ENCODE data around the gene FRMD3.

The FRMD3 gene

GRCh38 chr9:83327323-83327722 lies 210.9 kb downstream of the FRMD3 start:
- DNase-seq = no peak

DNA sequence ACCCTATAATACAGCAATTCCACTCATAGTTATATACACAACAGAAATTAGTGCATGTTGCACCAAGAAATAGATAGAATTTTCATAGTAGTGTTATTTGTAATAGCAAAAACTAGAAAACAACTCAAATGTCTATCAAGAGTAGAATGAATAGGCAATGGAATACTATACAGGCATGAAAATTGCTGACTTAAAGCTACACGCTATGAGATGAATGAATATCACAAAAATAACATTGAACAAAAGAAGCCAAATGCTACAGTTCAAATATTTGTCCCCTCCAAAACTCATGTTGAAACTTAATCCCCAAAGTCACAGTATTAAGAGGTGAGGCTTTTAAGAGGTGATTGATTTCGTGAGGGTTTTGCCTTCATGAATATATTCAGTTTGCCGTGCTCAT lies 215.1 kb downstream of the FRMD3 start:
- no peak for DNase-seq

- DNase-seq = no peak
Measured at GRCh38 chr9:83322438-83322837, 215.8 kb downstream of the FRMD3 start.

DNA sequence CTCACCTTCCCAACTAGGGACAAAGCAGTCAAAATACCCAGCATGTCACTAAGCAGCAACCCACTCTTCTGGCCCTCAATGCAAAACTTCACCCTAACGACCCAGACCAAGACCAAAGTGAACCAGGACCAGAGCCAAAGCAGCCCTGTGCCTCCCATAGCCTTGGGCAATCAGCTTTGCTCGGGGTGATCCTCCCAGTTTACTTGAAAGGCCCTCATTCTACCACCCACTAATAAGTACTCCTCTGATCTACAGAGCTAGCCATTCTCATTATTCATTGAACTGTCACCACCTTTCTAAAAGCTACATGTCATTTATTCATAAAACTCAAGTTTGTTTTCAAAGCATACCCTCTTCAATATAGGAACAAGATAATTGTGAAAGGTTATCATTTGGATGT lies 221.0 kb downstream of the FRMD3 start:
- DNase-seq = no peak

DNA sequence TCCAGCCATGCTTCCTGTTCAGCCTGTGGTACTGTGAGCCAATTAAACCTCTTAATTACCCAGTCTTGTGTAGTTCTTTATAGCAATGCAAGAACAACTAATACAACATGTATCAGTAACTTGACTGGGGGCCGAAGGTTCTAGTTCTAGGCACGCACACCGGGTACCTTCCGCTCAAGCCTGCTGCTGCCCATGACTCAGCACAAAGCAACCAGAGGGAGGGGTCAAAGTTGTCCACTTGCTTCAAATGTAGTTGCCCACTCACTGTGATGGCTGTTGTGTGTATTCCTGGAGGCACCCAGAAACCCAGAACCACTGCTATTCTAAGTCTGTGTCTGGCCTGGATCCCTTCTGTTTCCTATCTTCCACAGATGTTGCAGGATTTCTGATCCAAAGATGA lies 222.6 kb downstream of the FRMD3 start:
- no peak for DNase-seq

- DNase-seq = no peak
Measured at GRCh38 chr9:83313781-83314180, 224.4 kb downstream of the FRMD3 start.

DNA sequence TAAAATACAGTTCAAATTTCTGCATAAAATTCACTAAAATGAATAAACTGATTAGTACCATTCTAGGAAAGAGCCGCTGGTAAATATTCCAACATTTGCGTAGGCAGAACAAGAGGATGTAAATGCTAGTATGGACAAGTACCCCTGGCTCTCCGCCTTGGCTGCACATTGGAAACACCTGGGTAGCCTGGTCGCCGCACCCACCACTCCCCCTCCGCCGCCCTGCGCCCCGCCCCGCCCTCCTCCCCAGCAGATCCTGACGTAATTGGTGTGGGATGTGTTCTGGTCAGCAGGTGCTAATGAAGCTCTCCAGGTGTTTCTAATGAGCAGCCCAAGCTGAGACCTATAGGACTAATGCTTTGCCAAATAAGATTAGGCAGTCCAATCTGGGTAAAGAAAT lies 225.7 kb downstream of the FRMD3 start:
- no peak for DNase-seq

- no peak for DNase-seq
Measured at GRCh38 chr9:83307066-83307724, 231.0 kb downstream of the FRMD3 start.

GRCh38 chr9:83304686-83305085 lies 233.5 kb downstream of the FRMD3 start:
- DNase-seq = no peak

DNA sequence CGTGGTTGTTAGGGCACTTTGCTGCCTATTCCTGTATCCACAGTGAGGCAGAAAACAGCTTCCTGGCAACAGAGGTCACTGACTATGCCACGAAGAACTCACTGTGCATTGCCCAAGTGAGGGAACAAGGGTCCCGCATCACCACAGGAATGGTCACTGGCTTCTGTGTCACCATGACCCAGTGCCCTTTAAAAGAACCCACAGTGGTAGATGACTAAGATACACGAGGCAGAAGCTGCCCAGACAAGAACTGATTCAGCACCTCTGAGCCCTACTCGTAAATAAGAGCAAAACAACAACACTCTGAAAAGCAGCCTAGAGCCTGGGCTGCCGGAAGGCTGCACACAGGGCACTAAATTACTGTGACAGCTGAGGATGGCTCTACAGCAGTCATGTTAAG lies 238.6 kb downstream of the FRMD3 start:
- DNase-seq = no peak

DNA sequence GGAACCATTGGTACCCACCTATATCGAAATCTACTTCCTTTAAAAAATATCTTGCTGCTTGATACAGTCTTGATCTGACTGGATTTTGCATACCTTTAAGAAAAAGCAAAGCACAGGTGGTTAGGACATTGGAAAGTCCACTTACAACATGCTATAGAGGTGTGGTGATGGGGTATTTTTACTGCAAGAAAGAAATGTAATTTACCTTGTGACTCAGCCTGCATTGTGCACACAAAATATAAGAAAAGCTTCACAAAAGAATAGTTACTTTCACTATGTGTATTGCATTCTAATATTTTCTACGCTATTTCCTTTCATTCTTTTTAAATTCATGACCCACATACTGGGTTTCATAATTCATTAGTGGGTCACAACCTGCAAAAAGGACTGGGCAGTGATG lies 239.1 kb downstream of the FRMD3 start:
- DNase-seq = no peak

DNA sequence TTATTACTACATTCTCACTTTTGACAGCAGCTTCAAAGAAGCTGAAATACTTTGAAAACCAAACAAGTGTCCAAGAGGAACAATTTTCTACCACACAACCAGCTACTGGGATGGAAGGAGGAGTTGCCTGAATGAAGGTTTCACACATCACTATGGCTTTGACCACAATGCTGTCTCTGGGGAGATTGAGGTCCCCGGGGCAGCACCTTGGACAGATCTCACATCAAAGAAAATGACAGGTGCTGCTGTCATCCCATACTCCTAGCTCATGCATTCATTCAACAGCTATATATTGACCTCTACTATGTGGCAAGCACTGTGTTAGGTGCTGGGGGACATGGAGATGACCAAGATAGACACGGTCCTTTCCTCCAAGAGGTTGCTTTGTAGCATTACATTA lies 242.1 kb downstream of the FRMD3 start:
- DNase-seq = no peak

DNA sequence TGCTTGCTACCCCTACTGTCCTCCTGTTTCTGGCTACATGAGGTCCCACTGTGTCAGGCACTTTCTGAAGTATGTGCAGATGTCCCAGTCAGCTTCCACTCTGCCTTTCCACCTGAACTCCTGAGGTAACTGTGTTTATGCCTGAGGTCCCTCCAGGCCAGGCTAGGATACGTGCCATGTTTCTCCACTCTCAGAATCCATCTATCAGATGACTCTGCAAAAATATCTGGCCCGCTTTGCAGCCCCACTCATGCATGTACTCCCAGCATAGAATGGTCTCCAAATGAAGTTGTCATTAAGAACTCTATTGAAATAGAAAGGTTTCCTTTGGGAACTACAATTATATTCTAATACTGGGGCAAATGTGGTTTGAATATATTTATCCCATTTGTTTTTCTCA lies 243.4 kb downstream of the FRMD3 start:
- no peak for DNase-seq

- no peak for DNase-seq
Measured at GRCh38 chr9:83291196-83291595, 247.0 kb downstream of the FRMD3 start.

GRCh38 chr9:83290692-83291091 lies 247.5 kb downstream of the FRMD3 start:
- DNase-seq = no peak

DNA sequence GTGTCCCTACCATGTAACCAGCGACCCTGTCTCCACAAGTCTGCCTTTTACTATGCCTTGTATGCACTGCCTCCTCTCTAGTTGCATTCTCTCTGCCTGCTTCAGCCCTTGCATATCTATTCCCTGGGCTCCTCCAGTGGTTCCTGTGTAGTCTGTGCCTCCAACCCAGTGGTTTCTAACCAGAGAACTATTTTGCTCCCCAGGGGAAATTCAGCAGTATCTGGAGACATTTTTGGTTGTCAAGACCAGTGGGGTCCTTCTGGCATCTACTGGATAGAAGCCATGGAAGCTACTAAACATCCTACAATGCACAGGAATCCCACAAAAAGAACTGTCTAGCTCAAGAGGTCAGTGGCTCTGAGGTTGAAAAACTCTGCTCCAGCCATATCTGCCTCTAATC lies 251.2 kb downstream of the FRMD3 start:
- no peak for DNase-seq

DNA sequence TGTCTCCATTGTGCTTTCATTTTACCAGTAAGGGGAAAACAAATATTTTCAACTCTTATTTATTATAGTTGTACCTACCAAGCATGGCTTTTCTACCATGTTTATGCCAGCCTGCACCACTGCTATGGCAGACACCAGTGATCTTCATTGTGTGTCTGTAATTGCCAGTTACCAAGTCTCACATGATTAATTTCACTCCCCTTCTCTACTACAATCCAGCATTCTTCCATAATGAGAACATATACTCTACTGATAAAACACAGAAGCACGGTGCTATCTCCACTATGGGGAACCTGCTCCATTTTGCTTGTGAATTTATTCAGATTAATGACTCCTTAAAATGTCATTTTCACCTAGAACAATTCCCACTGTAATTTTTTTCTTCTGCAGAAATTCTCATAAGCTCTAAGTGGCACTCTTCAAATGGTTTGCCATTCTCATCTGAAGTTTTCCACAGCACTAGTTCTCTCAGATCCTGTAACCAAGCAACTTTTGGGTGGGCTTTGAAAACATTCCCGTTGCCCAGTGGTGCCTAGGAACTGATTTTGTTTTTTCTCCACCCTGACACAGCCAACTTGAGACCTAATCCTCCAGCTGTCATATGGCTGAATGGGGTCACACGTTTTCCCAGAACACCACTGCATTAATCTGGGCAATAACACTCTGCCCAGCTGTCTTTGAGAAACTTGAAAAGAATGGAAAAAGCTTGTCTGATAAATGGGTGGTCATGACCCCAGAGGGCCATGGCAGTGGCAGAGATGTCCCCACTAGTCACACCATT lies 252.6 kb downstream of the FRMD3 start:
- DNase-seq = no peak

DNA sequence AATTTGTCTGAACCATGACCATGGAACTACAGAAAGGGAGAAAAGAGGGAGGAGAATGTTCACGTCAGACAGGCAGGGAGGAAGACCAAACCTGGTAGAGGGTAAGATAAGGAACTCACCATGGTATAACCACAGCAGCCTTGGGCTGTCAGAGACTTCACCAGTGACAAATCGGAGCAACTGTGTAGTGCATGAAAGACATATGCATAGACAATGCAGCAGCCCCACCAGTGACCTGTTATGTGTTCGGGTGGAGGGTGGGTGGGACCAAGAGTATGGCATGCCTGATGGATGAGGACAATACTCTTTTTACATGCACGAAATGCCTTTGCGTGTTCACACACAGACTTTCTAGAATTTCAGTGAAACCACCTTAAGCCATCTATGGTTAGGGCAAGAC lies 253.5 kb downstream of the FRMD3 start:
- DNase-seq = no peak

DNA sequence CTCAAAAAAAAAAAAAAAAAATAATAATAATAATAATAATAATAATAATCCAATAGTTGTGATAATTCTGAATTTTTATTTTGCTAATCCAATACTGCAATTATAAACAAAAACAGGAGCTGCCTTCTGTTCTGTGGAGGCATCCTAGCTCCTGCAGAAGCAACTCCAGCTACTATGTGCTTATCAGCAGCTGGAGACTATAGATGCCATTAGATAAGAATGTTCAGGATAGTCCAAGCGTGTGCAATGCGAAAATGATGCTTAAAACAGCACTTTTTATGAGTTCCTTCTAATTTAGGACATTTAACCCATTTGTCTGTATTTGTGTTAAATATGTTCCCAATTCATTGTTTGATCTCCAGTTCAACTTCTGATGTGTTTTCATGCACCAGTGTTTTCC lies 254.7 kb downstream of the FRMD3 start:
- no peak for DNase-seq

- DNase-seq = no peak
Measured at GRCh38 chr9:83281306-83282255, 256.6 kb downstream of the FRMD3 start.

DNA sequence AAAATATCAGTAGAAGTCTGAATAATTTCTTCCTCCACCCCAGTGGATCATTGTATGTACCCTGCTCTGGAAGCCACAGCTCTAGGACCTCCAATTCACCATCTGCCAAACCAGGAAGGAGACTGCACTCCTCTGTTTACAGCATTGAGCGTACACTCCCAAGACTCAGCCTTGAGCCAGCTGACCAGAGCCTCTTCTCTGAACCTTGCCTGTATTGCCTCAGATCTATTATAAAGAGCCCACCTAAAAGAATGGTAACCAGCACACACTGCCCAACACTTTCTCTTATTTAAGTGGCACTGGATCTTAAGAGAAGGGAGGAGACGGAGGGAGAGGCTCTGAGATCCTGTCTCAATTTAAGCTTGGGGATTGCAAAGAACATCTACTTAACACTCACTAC lies 257.4 kb downstream of the FRMD3 start:
- no peak for DNase-seq

DNA sequence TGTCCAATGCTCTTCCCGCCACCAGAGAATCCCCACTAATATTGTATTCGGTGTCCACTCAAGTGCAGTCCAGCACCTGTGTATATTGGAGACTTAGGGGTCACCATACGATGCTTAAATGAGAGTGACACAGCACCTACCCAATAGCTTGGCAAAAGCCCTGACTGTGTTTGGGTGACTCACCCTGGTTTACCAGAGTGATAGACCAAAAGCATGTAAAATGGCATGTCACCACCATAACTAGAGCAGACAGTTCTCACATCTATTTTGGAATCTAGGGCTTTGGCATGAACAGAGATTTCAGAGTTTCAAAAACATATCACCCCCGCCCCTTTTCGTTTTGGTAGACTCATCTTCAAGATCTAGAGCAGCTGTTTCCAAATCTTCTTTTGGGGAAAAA lies 257.9 kb downstream of the FRMD3 start:
- no peak for DNase-seq

DNA sequence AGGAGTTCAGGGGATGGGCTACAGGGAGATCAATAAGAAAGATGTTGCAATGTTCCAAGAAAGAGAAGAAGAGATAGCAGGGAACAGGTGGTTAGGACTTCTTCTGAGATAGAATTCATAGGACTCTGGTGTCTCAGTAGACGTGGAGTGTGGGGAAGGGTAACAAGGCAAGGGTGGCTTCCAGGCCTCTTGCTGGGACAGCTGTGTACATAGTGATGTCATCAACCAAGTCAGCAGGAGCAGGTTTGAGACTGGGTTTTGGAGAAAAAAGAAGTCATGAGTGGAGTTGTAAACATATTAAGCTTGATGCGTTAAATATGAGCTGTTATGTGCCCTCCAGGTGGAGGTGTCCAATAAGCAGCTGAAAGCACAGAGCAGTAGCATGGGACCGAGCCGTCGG lies 263.4 kb downstream of the FRMD3 start:
- no peak for DNase-seq

GRCh38 chr9:83271665-83272071 lies 266.5 kb downstream of the FRMD3 start:
- DNase-seq = no peak

Measured in NCI-H187 treated with DMSO at 0.1 percent for 48 hours (cell line).